Progenitor cell of endocrine pancreas (in vitro differentiated cells): ENCODE data around the gene SOX6. TPM values are rescaled to one million over a fixed set of nuclear protein-coding genes. Genes with fewer than 3 reads are reported as not detected.

Source experiments
- DNase-seq: peaks from one replicate; pipeline ENCODE4 v3.0.0; 2021; ENCODE audit warnings: low spot score; ENCODE audit not compliant: unreplicated experiment
- H3K27ac Mint-ChIP-seq: 2 replicates; pipeline ENCODE4 v1.8.0; 2021; ENCODE audit warnings: mild to moderate bottlenecking, moderate library complexity, mixed read lengths
- H3K27me3 Mint-ChIP-seq: 2 replicates; pipeline ENCODE4 v1.8.0; 2021; ENCODE audit warnings: mixed read lengths
- H3K36me3 Mint-ChIP-seq: 2 replicates; pipeline ENCODE4 v1.8.0; 2022; ENCODE audit warnings: mixed read lengths; ENCODE audit not compliant: insufficient read depth
- H3K4me1 Mint-ChIP-seq: 2 replicates; pipeline ENCODE4 v1.8.0; 2021; ENCODE audit warnings: low read depth, mixed read lengths
- H3K4me3 Mint-ChIP-seq: 2 replicates; pipeline ENCODE4 v1.8.0; 2021; ENCODE audit warnings: low read depth, mild to moderate bottlenecking, moderate library complexity, mixed read lengths
- H3K9me3 Mint-ChIP-seq: 2 replicates; pipeline ENCODE4 v1.8.0; 2021; ENCODE audit warnings: low read depth, mixed read lengths
- CTCF ChIP-seq: fragments of 200-600 bp; sonication (generic); IDR thresholded peaks from one replicate; pipeline ENCODE4 v1.5.0; 2021; ENCODE audit warnings: antibody characterized with exemption, mild to moderate bottlenecking; ENCODE audit not compliant: unreplicated experiment
- total RNA-seq: library from RNA; stranded (reverse); gene quantifications from 2 replicates; pipeline ENCODE4 v1.2.1, GENCODE V29; 2021

The SOX6 gene
- total RNA-seq, 1 donor from 2014 or later: 34.9 TPM

DNA sequence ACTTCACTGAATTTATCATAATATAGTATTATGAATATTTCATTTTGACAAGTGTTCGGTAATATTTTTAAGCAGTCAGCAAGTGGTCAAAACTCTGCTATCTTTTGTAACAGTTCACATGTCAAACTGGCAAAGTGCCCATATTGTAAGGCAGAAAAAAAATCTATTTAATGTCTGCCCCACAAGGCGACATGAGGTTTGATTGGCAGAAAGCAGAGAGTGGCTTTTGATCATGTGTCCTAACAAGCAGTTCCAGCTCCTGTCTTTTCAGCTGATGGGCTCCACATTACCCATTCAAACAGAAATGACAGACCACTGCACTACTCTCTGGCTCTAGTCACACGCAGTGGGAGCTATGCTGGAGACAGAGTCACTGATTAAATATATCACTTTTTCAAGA lies 59.0 kb downstream of the SOX6 start:
- no peak for TF ChIP-seq CTCF
- no peak overlapping the region for H3K4me3 Mint-ChIP-seq
- DNase-seq: no peak
- no peak overlapping the region for H3K27ac Mint-ChIP-seq
- no peaks in the 10 kb centered on the region for H3K9me3 Mint-ChIP-seq
- peaks cover 15% of the 10 kb centered on the region for H3K27me3 Mint-ChIP-seq
- peaks cover 3% of the 10 kb centered on the region for H3K36me3 Mint-ChIP-seq
- peaks cover 29% of the 10 kb centered on the region for H3K4me1 Mint-ChIP-seq

GRCh38 chr11:16296273-16296672 lies 60.1 kb downstream of the SOX6 start:
- Mint-ChIP-seq H3K27ac (no peak overlapping the region), H3K36me3 (no peaks in the 10 kb centered on the region), H3K9me3 (no peaks in the 10 kb centered on the region), H3K4me1 (peaks cover 34% of the 10 kb centered on the region), H3K27me3 (peaks cover 12% of the 10 kb centered on the region), H3K4me3 (no peak overlapping the region)
- DNase-seq: no peak
- TF ChIP-seq CTCF: no peak

- Mint-ChIP-seq H3K27me3 (peaks cover 12% of the 10 kb centered on the region), H3K36me3 (no peaks in the 10 kb centered on the region), H3K4me3 (peak overlapping the region; percentile 9), H3K9me3 (no peaks in the 10 kb centered on the region), H3K4me1 (peaks cover 34% of the 10 kb centered on the region), H3K27ac (no peak overlapping the region)
- DNase-seq: no peak
- no peak for TF ChIP-seq CTCF
Measured at GRCh38 chr11:16295592-16295991, 60.8 kb downstream of the SOX6 start.

- Mint-ChIP-seq H3K27me3 (peaks cover 12% of the 10 kb centered on the region), H3K36me3 (no peaks in the 10 kb centered on the region), H3K9me3 (no peaks in the 10 kb centered on the region), H3K4me1 (peaks cover 30% of the 10 kb centered on the region), H3K4me3 (no peak overlapping the region), H3K27ac (no peak overlapping the region)
- no peak for DNase-seq
- TF ChIP-seq CTCF: no peak
Measured at GRCh38 chr11:16293204-16293681, 63.1 kb downstream of the SOX6 start.

GRCh38 chr11:16292167-16292859 lies 64.0 kb downstream of the SOX6 start:
- no peaks in the 10 kb centered on the region for H3K36me3 Mint-ChIP-seq
- TF ChIP-seq CTCF: no peak
- DNase-seq: no peak
- H3K4me3 Mint-ChIP-seq: no peak overlapping the region
- H3K27me3 Mint-ChIP-seq: peaks cover 6% of the 10 kb centered on the region
- no peak overlapping the region for H3K27ac Mint-ChIP-seq
- peaks cover 37% of the 10 kb centered on the region for H3K4me1 Mint-ChIP-seq
- H3K9me3 Mint-ChIP-seq: no peaks in the 10 kb centered on the region
